ENCODE data around the gene STAC2. TPM values are rescaled to one million over a fixed set of nuclear protein-coding genes. Genes with fewer than 3 reads are reported as not detected.

Gene STAC2
- total RNA-seq, 1 donor from 2014 or later: not detected

- no peak for DNase-seq (ENCODE audit: low read depth)
- no peak for TF ChIP-seq CTCF (IDR thresholded peaks at IDR 0.05; ENCODE audit: insufficient read depth, low read length, poor library complexity, severe bottlenecking)
- Histone ChIP-seq H3K36me3 (ENCODE audit: control insufficient read depth, insufficient read depth, low read length) (no peaks in the 10 kb centered on the region), H3K27me3 (ENCODE audit: control insufficient read depth, insufficient read depth, low read length) (peaks cover 37% of the 10 kb centered on the region), H3K4me3 (ENCODE audit: low read depth, low read length) (peak within 1 kb of the TSS; percentile 43)
These were observed 59.9 kb downstream of the STAC2 start, which contains the start of gene ARL5C for GRCh38 chr17:39165841-39166349. TSS of gene ARL5C (minus strand) at chr17:39166161. CDS start at chr17:39165760, 401 bp downstream.

GRCh38 chr17:39165178-39165840, 60.4 kb downstream of the STAC2 start:
- no peak for DNase-seq (ENCODE audit: low read depth)
- TF ChIP-seq CTCF (IDR thresholded peaks at IDR 0.05; ENCODE audit: insufficient read depth, low read length, poor library complexity, severe bottlenecking): no peak
- Histone ChIP-seq H3K27me3 (ENCODE audit: control insufficient read depth, insufficient read depth, low read length) (peaks cover 40% of the 10 kb centered on the region), H3K4me3 (ENCODE audit: low read depth, low read length) (peak overlapping the region; percentile 43), H3K36me3 (ENCODE audit: control insufficient read depth, insufficient read depth, low read length) (no peaks in the 10 kb centered on the region)

GRCh38 chr17:39164675-39165143, 61.0 kb downstream of the STAC2 start:
- Histone ChIP-seq H3K27me3 (ENCODE audit: control insufficient read depth, insufficient read depth, low read length) (peaks cover 40% of the 10 kb centered on the region), H3K36me3 (ENCODE audit: control insufficient read depth, insufficient read depth, low read length) (no peaks in the 10 kb centered on the region), H3K4me3 (ENCODE audit: low read depth, low read length) (peak overlapping the region; percentile 43)
- no peak for DNase-seq (ENCODE audit: low read depth)
- TF ChIP-seq CTCF (IDR thresholded peaks at IDR 0.05; ENCODE audit: insufficient read depth, low read length, poor library complexity, severe bottlenecking): peak; percentile 88

GRCh38 chr17:39161962-39162361, 63.8 kb downstream of the STAC2 start:
- Histone ChIP-seq H3K27me3 (ENCODE audit: control insufficient read depth, insufficient read depth, low read length) (peaks cover 29% of the 10 kb centered on the region), H3K4me3 (ENCODE audit: low read depth, low read length) (no peak overlapping the region), H3K36me3 (ENCODE audit: control insufficient read depth, insufficient read depth, low read length) (no peaks in the 10 kb centered on the region)
- no peak for TF ChIP-seq CTCF (IDR thresholded peaks at IDR 0.05; ENCODE audit: insufficient read depth, low read length, poor library complexity, severe bottlenecking)
- no peak for DNase-seq (ENCODE audit: low read depth)

Other genes with a start within 250 kb of the STAC2 start
- under 0.01 and 0.67 TPM in 2 replicates for gene PLXDC1, start 74.3 kb downstream of the STAC2 start, total RNA-seq
- gene ARL5C, start 59.8 kb downstream of the STAC2 start, total RNA-seq: not detected in 2 replicates
- gene CACNB1, start 28.3 kb downstream of the STAC2 start, total RNA-seq: 6.0 and 7.1 TPM in 2 replicates
- 3,729 and 4,555 TPM in 2 replicates for gene RPL19, start 25.7 kb downstream of the STAC2 start, total RNA-seq
- 12.1 and 16.3 TPM in 2 replicates for gene FBXL20, start 175.7 kb upstream of the STAC2 start, total RNA-seq
- 36.7 and 39.9 TPM in 2 replicates for gene MED1, start 225.3 kb upstream of the STAC2 start, total RNA-seq
- 34.2 and 38.7 TPM in 2 replicates for gene CDK12, start 235.5 kb upstream of the STAC2 start, total RNA-seq